GM12878 (cell line): ENCODE measurements around the gene RRP12. TPM values are rescaled to one million over a fixed set of nuclear protein-coding genes. Genes with fewer than 3 reads are reported as not detected.

Experiments
- ATAC-seq: fragments of 200-7000 bp; cut with Tn5 transposase; 3 replicates; pipeline ENCODE4 v1.9.1; 2020; ENCODE audit warnings: mild to moderate bottlenecking, moderate library complexity
- BruUV-seq: library from RNA; stranded (reverse); fragments of 400-500 nt; replicated peaks from 2 replicates; lab custom pipeline; 2021; lab: Mats Ljungman, UMichigan
- CTCF ChIA-PET: fragments of 300-600 bp; sonication (Branson Sonifier 250); formaldehyde crosslinking; extraction: SDS; loops from one replicate; lab custom pipeline; 2021; ENCODE audit warnings: inconsistent platforms; lab: Yijun Ruan, JAX
- POLR2A ChIA-PET: fragments of 350-600 bp; formaldehyde crosslinking; extraction: SDS; loops from one replicate; lab custom pipeline; 2021; ENCODE audit warnings: inconsistent platforms; lab: Charles Lee
- RAD21 ChIA-PET: fragments of 300-600 bp; sonication (Branson Sonifier 250); formaldehyde crosslinking; loops from one replicate; lab custom pipeline; 2023; ENCODE audit warnings: antibody characterized with exemption; ENCODE audit not compliant: unreplicated experiment; lab: Charles Lee
- SMC1A ChIA-PET: fragments of 300-600 bp; sonication (Branson Sonifier 250); formaldehyde crosslinking; loops from one replicate; lab custom pipeline; 2023; ENCODE audit not compliant: unreplicated experiment, uncharacterized antibody; lab: Charles Lee
- DNase-seq: peaks from one replicate; pipeline ENCODE4 v3.0.0-alpha.2; 2011; ENCODE audit warnings: low read depth, low spot score
- FAIRE-seq: peaks from 3 replicates; lab custom pipeline; 2011; peaks lifted over from hg19 to GRCh38; lab: Jason Lieb, UNC
- H2AFZ ChIP-seq: 2 replicates; pipeline ENCODE4 v1.6.0; 2011; ENCODE audit warnings: low read depth, low read length, control low read depth; ENCODE audit not compliant: control insufficient read depth
- H3K27ac ChIP-seq: 2 replicates; pipeline ENCODE4 v1.5.1; 2011; ENCODE audit warnings: control low read depth; ENCODE audit not compliant: control insufficient read depth, insufficient read depth
- H3K27me3 ChIP-seq, 2 experiments: replicated peaks in 1 of 2; 2 replicates each; pipeline versions ENCODE4 v1.6.0 to v1.6.1; 2011; ENCODE audit warnings: low read length in 1 of 2; ENCODE audit not compliant: control insufficient read depth in 2 of 2, insufficient read depth in 2 of 2
- H3K36me3 ChIP-seq, 2 experiments: 2 replicates each; pipeline ENCODE4 v1.5.1; 2011; ENCODE audit warnings: low read length in 1 of 2; ENCODE audit not compliant: control insufficient read depth in 2 of 2, insufficient read depth in 2 of 2
- H3K4me1 ChIP-seq: 2 replicates; pipeline ENCODE4 v1.6.1; 2011; ENCODE audit warnings: mild to moderate bottlenecking, low read length, moderate library complexity, mixed read lengths; ENCODE audit not compliant: control insufficient read depth, insufficient read depth
- H3K4me2 ChIP-seq: 2 replicates; pipeline ENCODE4 v1.6.0; 2011; ENCODE audit warnings: control low read depth; ENCODE audit not compliant: control insufficient read depth, insufficient read depth
- H3K4me3 ChIP-seq: fragments of 200-600 bp; sonication (generic); 2 replicates; pipeline ENCODE4 v1.5.1; 2016
- H3K79me2 ChIP-seq: 2 replicates; pipeline ENCODE4 v1.6.0; 2011; ENCODE audit warnings: low read length; ENCODE audit not compliant: control insufficient read depth, insufficient read depth
- H3K9ac ChIP-seq: 2 replicates; pipeline ENCODE4 v1.8.0; 2011; ENCODE audit warnings: low read length, control low read depth, mixed read lengths; ENCODE audit not compliant: control insufficient read depth, insufficient read depth
- H3K9me3 ChIP-seq: replicated peaks from 3 replicates; pipeline ENCODE4 v1.5.1; 2011; ENCODE audit warnings: mild to moderate bottlenecking, low read length; ENCODE audit not compliant: control insufficient read depth, insufficient read depth
- H4K20me1 ChIP-seq: 2 replicates; pipeline ENCODE4 v1.6.0; 2011; ENCODE audit not compliant: control insufficient read depth, insufficient read depth
- ATF7 ChIP-seq: fragments of 450-650 bp; IDR thresholded peaks from 2 replicates; pipeline ENCODE4 v1.6.1; 2016; ENCODE audit warnings: low read depth, mild to moderate bottlenecking
- KDM1A ChIP-seq: fragments of 200-600 bp; sonication (generic); IDR thresholded peaks from 2 replicates; pipeline ENCODE4 v1.6.1; 2016; ENCODE audit warnings: borderline replicate concordance
- NRF1 ChIP-seq: conservative IDR thresholded peaks from 2 replicates; pipeline ENCODE4 v1.6.1; 2011; ENCODE audit warnings: mild to moderate bottlenecking, low read depth, low read length, improper control_type of control experiment
- POU2F2 ChIP-seq: IDR thresholded peaks from 3 replicates; pipeline ENCODE4 v1.6.1; 2011; ENCODE audit warnings: low read depth, mild to moderate bottlenecking, low read length, borderline replicate concordance
- RCOR1 ChIP-seq: conservative IDR thresholded peaks from 2 replicates; pipeline ENCODE4 v1.6.1; 2012; ENCODE audit warnings: low read depth, low read length, improper control_type of control experiment
- SP1 ChIP-seq: IDR thresholded peaks from one replicate; pipeline ENCODE4 v1.6.1; 2011; ENCODE audit warnings: low read depth, low read length
- WGBS: methylation state at CpG from one replicate; pipeline ENCODE4 v1.1.6; 2016; ENCODE audit warnings: low lambda C conversion rate; ENCODE audit not compliant: insufficient replicate concordance, insufficient coverage; ENCODE audit errors: missing lambda C conversion rate; 5-methylcytosine and 5-hydroxymethylcytosine counted together
- in situ Hi-C: fragments of 300-500 bp; cut with MboI; formaldehyde crosslinking; loops from 9 replicates; pipeline ENCODE4 v1.14.3; 2018; ENCODE audit warnings: mixed read lengths
- intact Hi-C: fragments of 100-400 bp; cut with micrococcal nuclease; formaldehyde crosslinking; loops from one replicate; pipeline ENCODE4 v1.14.2; 2022; ENCODE audit not compliant: unreplicated experiment
- polyA plus RNA-seq, 11 experiments: library from polyadenylated mRNA; depleted of rRNA in 4 of 11; unstranded in 6 of 11; stranded (reverse) in 5 of 11; fragments of >200 nt; fragmentation: Nextera tagmentation in 4 of 11; fragmentation: Illumina TruSeq in 1 of 11; extraction: Ambion mirVana in 4 of 11; extraction: Trizol in 1 of 11; gene quantifications; 1 replicate in 1 of 11; 2 replicates in 10 of 11; pipeline versions ENCODE4 v1.2.1 to v1.2.3, GENCODE V29; 2011 to 2016; ENCODE audit warnings: inconsistent platforms in 2 of 11, missing spikeins in 2 of 11, low read depth in 1 of 11
- total RNA-seq, 4 experiments: library from RNA; depleted of rRNA in 3 of 4; stranded (reverse); fragments of >200 nt in 3 of 4; fragmentation: Illumina TruSeq in 1 of 4; extraction: Trizol in 1 of 4; gene quantifications; 2 replicates each; pipeline versions ENCODE4 v1.2.1 to v1.2.3, GENCODE V29; 2013 to 2021
- TF ChIP-seq, protein P1 (sequence below): fragments of 450-650 bp; IDR thresholded peaks from 2 replicates; pipeline ENCODE4 v1.6.1; 2017; ENCODE audit warnings: mild to moderate bottlenecking
- TF ChIP-seq, protein P2 (sequence below): fragments of 450-650 bp; IDR thresholded peaks from 2 replicates; pipeline ENCODE4 v1.6.1; 2018; ENCODE audit warnings: borderline replicate concordance, mild to moderate bottlenecking; ENCODE audit not compliant: partially characterized antibody
- TF ChIP-seq, protein P3 (sequence below): fragments of 450-650 bp; IDR thresholded peaks from 2 replicates; pipeline ENCODE4 v1.6.1; 2016; ENCODE audit warnings: mild to moderate bottlenecking

The RRP12 gene
- total and polyA plus RNA-seq, 10 of the 15 experiments (the other 5 are each of a cell fraction or from before 2014, with no cell fraction given), result 5.3 to 48.7 (median 16.8) TPM

DNA sequence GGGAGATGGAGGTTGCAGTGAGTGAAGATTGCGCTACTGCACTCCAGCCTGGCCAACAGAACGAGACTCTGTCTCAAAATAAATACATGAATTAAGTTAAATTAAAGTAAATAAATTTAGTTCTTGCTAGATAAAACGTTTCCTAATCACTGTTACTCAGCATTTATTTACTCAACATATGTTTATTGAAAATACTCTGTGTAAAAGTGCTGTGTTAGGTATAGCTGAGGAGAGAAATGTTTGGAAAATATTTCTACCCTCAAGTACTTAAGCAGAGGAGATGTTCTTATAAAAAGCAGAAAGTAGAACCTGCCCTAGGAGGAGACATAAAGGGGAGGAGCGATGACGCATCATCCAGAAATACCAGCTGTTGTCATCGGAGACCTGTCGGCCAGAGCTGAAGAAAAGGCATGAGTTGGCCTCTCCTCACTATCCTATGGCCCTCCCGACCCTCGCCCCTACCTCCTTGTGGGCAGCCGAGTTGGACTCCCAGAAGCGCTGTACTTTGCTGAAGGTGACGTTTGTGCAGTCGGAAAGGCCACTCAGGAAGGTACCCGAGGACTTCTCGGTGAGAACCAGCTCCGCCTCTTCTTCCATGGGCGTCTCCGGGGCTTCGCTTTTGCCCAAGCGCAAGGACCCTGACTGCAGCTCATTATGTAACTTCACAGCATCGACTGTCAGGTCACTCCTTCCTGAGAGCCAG, 1.1 kb downstream of the RRP12 start:
- ChIA-PET RAD21 (interaction anchor here (3.0 kb wide), 1 partner anchor 121 kb away, joined by 10 read pairs; no protein-coding TSS in a partner anchor), SMC1A (interaction anchor here (0.8 to 2.0 kb wide), 4 partner anchors 10 to 67 kb away, joined by 3 to 4 read pairs (median 3); no protein-coding TSS in a partner anchor), CTCF (interaction anchor here (0.8 to 1.8 kb wide), 3 partner anchors 28 to 154 kb away, joined by 3 to 4 read pairs (median 3); no protein-coding TSS in a partner anchor), POLR2A (interaction anchor here (0.7 to 1.6 kb wide), 3 partner anchors 11 to 337 kb away, joined by 3 to 9 read pairs (median 5); partner anchors contain the start of gene ZFYVE27)
- in situ Hi-C loops (no loop called here), intact Hi-C loops (no loop called here)
- H3K4me1 ChIP-seq, result no peaks in the 10 kb centered on the region
- H3K79me2 ChIP-seq, result peaks cover 10% of the 10 kb centered on the region
- peak overlapping the region; percentile 72 for H3K4me3 ChIP-seq
- H2AFZ ChIP-seq, result no peak overlapping the region
- H3K27me3 ChIP-seq, result no peaks in the 10 kb centered on the region
- H3K36me3 ChIP-seq, result no peaks in the 10 kb centered on the region; a peak in 2 of 4 replicates
- H4K20me1 ChIP-seq, result no peaks in the 10 kb centered on the region
- peak overlapping the region; percentile 48 for H3K4me2 ChIP-seq
- DNase-seq, result no peak
- H3K27ac ChIP-seq, result peak overlapping the region; percentile 34; the same call in 1 of the 2 replicates
- FAIRE-seq, result no peak
- peak overlapping the region; percentile 57 for H3K9ac ChIP-seq
- H3K9me3 ChIP-seq, result no peaks in the 10 kb centered on the region
- 8% methylated on average over 21 of the region's 21 CpGs for WGBS
- TF ChIP-seq SP1, result no peak
- TF ChIP-seq ATF7, result peak; percentile 47; the same call in 1 of the 2 replicates
- TF ChIP-seq, all 136 proteins: peak for 1
- ATAC-seq, result peak; percentile 70
- BruUV-seq, result no TSS peak

DNA sequence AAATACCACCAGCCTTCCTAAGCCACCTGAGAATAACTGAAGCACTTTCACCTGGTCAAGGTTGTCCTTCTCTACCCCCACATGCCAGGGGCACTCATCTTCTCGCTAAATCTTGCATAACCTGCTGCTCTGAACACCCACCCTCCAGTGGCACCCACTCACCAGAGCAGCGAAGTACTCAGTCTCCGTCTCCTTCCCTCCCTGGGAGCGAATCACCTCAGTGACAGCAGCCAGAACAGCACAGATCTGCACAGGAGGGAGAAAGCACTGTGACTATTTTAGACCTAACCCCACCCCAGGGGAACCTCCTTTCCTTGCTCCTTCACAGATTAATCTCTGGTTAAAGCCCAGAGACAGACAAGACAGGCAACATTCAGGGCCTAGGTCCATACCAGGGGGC, 5.1 kb downstream of the RRP12 start:
- SMC1A ChIA-PET, result no interaction called here
- intact Hi-C loops (no loop called here), in situ Hi-C loops (no loop called here)
- Histone ChIP-seq H3K9me3 (no peaks in the 10 kb centered on the region), H4K20me1 (no peaks in the 10 kb centered on the region), H2AFZ (no peak overlapping the region), H3K27me3 (no peaks in the 10 kb centered on the region), H3K9ac (no peak overlapping the region), H3K4me1 (no peaks in the 10 kb centered on the region), H3K4me3 (no peak overlapping the region), H3K36me3 (peaks cover 0 to 4% of the 10 kb centered on the region in 2 experiments; a peak in 3 of 4 replicates), H3K27ac (no peak overlapping the region), H3K4me2 (no peak overlapping the region), H3K79me2 (peaks cover 10% of the 10 kb centered on the region)
- ATAC-seq (no peak), FAIRE-seq (no peak), DNase-seq (no peak)
- POLR2A ChIA-PET, result no interaction called here
- RAD21 ChIA-PET, result no interaction called here
- BruUV-seq, result no TSS peak
- WGBS, result 98% methylated on average over 4 of the region's 4 CpGs
- CTCF ChIA-PET, result interaction anchor here (0.6 kb wide), 1 partner anchor 320 kb away, joined by 3 read pairs; no protein-coding TSS in a partner anchor
- TF ChIP-seq RCOR1, result no peak
- TF ChIP-seq, protein P1, sequence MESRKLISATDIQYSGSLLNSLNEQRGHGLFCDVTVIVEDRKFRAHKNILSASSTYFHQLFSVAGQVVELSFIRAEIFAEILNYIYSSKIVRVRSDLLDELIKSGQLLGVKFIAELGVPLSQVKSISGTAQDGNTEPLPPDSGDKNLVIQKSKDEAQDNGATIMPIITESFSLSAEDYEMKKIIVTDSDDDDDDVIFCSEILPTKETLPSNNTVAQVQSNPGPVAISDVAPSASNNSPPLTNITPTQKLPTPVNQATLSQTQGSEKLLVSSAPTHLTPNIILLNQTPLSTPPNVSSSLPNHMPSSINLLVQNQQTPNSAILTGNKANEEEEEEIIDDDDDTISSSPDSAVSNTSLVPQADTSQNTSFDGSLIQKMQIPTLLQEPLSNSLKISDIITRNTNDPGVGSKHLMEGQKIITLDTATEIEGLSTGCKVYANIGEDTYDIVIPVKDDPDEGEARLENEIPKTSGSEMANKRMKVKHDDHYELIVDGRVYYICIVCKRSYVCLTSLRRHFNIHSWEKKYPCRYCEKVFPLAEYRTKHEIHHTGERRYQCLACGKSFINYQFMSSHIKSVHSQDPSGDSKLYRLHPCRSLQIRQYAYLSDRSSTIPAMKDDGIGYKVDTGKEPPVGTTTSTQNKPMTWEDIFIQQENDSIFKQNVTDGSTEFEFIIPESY, result no peak
- no peak for TF ChIP-seq KDM1A
- no peak for TF ChIP-seq NRF1
- no peak for TF ChIP-seq POU2F2
- TF ChIP-seq, protein P2, sequence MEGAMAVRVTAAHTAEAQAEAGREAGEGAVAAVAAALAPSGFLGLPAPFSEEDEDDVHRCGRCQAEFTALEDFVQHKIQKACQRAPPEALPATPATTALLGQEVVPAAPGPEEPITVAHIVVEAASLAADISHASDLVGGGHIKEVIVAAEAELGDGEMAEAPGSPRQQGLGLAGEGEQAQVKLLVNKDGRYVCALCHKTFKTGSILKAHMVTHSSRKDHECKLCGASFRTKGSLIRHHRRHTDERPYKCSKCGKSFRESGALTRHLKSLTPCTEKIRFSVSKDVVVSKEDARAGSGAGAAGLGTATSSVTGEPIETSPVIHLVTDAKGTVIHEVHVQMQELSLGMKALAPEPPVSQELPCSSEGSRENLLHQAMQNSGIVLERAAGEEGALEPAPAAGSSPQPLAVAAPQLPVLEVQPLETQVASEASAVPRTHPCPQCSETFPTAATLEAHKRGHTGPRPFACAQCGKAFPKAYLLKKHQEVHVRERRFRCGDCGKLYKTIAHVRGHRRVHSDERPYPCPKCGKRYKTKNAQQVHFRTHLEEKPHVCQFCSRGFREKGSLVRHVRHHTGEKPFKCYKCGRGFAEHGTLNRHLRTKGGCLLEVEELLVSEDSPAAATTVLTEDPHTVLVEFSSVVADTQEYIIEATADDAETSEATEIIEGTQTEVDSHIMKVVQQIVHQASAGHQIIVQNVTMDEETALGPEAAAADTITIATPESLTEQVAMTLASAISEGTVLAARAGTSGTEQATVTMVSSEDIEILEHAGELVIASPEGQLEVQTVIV, result no peak
- TF ChIP-seq, protein P3, sequence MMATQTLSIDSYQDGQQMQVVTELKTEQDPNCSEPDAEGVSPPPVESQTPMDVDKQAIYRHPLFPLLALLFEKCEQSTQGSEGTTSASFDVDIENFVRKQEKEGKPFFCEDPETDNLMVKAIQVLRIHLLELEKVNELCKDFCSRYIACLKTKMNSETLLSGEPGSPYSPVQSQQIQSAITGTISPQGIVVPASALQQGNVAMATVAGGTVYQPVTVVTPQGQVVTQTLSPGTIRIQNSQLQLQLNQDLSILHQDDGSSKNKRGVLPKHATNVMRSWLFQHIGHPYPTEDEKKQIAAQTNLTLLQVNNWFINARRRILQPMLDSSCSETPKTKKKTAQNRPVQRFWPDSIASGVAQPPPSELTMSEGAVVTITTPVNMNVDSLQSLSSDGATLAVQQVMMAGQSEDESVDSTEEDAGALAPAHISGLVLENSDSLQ, result no peak
